ENCODE data around the gene HRG. TPM values are rescaled to one million over a fixed set of nuclear protein-coding genes. Genes with fewer than 3 reads are reported as not detected.
"Not testable (repeated sequence)": the region's sequence is repeated elsewhere in the genome, so short reads cannot be mapped to it uniquely, and the experiment has no call there.

HRG gene
- polyA plus RNA-seq, 1 donor (not counting 4 experiments of a cell fraction or from before 2014, with no cell fraction given), result 0.03 TPM

GRCh38 chr3:186705882-186706780 lies 40.3 kb downstream of the HRG start:
- no peaks in the 10 kb centered on the region for H3K4me1 ChIP-seq (ENCODE audit: control insufficient read depth, extremely low read depth, insufficient read depth, low read length)
- no peaks in the 10 kb centered on the region for H3K79me2 ChIP-seq (ENCODE audit: control insufficient read depth, insufficient read depth, low read length)
- no peak overlapping the region for H3K9ac ChIP-seq (ENCODE audit: control insufficient read depth, extremely low read depth, insufficient read depth, low read length)
- no peak overlapping the region for H2AFZ ChIP-seq (ENCODE audit: control insufficient read depth, low read length)
- no peak overlapping the region for H3K4me3 ChIP-seq (ENCODE audit: control insufficient read depth in 2 of 3, extremely low read depth in 1 of 3, insufficient read depth in 2 of 3, low read depth in 1 of 3, low read length in 3 of 3)
- H3K27ac ChIP-seq (ENCODE audit: control insufficient read depth, insufficient read depth, low read length), result no peak overlapping the region
- H3K27me3 ChIP-seq (ENCODE audit: control insufficient read depth, extremely low read depth, insufficient read depth, low read length), result no peaks in the 10 kb centered on the region
- H3K9me3 ChIP-seq (ENCODE audit: control insufficient read depth, low read depth, low read length), result no peaks in the 10 kb centered on the region
- no peak overlapping the region for H3K4me2 ChIP-seq (ENCODE audit: control insufficient read depth, extremely low read depth, insufficient read depth, low read depth, low read length)
- dilution Hi-C loops (cut with MboI; ENCODE audit: extremely low pct_ligation_motif_present, low sequenced_read_pairs), result no loop called here
- no peaks in the 10 kb centered on the region for H3K9me1 ChIP-seq (ENCODE audit: control insufficient read depth, extremely low read depth, insufficient read depth, low read length)
- TF ChIP-seq EZH2 (IDR thresholded peaks at IDR 0.05; ENCODE audit: low read length) (no peak), CTCF (optimal IDR thresholded peaks at IDR 0.05 in 1 of 3, IDR thresholded peaks at IDR 0.05 in 1 of 3, conservative IDR thresholded peaks at IDR 0.05 in 1 of 3; ENCODE audit: extremely low read depth in 1 of 3, insufficient read depth in 2 of 3, low read length in 3 of 3) (no peak)
- FAIRE-seq, result no peak
- H3K36me3 ChIP-seq (ENCODE audit: control insufficient read depth in 2 of 2, extremely low read depth in 1 of 2, insufficient read depth in 2 of 2, low read length in 2 of 2), result no peaks in the 10 kb centered on the region
- no peaks in the 10 kb centered on the region for H4K20me1 ChIP-seq (ENCODE audit: control insufficient read depth, extremely low read depth, insufficient read depth, low read length)
- DNase-seq (ENCODE audit: low read depth, low spot score), result no peak

- TF ChIP-seq EZH2 (IDR thresholded peaks at IDR 0.05; ENCODE audit: low read length) (no peak), CTCF (optimal IDR thresholded peaks at IDR 0.05 in 1 of 3, IDR thresholded peaks at IDR 0.05 in 1 of 3, conservative IDR thresholded peaks at IDR 0.05 in 1 of 3; ENCODE audit: extremely low read depth in 1 of 3, insufficient read depth in 2 of 3, low read length in 3 of 3) (no peak)
- no peaks in the 10 kb centered on the region for H3K9me1 ChIP-seq (ENCODE audit: control insufficient read depth, extremely low read depth, insufficient read depth, low read length)
- FAIRE-seq (no peak), DNase-seq (ENCODE audit: low read depth, low spot score) (no peak)
- H3K36me3 ChIP-seq (ENCODE audit: control insufficient read depth in 2 of 2, extremely low read depth in 1 of 2, insufficient read depth in 2 of 2, low read length in 2 of 2), result no peaks in the 10 kb centered on the region
- H3K9ac ChIP-seq (ENCODE audit: control insufficient read depth, extremely low read depth, insufficient read depth, low read length), result no peak overlapping the region
- H2AFZ ChIP-seq (ENCODE audit: control insufficient read depth, low read length), result no peak overlapping the region
- no peaks in the 10 kb centered on the region for H4K20me1 ChIP-seq (ENCODE audit: control insufficient read depth, extremely low read depth, insufficient read depth, low read length)
- dilution Hi-C loops (cut with MboI; ENCODE audit: extremely low pct_ligation_motif_present, low sequenced_read_pairs), result no loop called here
- H3K27ac ChIP-seq (ENCODE audit: control insufficient read depth, insufficient read depth, low read length), result no peak overlapping the region
- H3K79me2 ChIP-seq (ENCODE audit: control insufficient read depth, insufficient read depth, low read length), result no peaks in the 10 kb centered on the region
- no peaks in the 10 kb centered on the region for H3K27me3 ChIP-seq (ENCODE audit: control insufficient read depth, extremely low read depth, insufficient read depth, low read length)
- no peak overlapping the region for H3K4me2 ChIP-seq (ENCODE audit: control insufficient read depth, extremely low read depth, insufficient read depth, low read depth, low read length)
- H3K4me3 ChIP-seq (ENCODE audit: control insufficient read depth in 2 of 3, extremely low read depth in 1 of 3, insufficient read depth in 2 of 3, low read depth in 1 of 3, low read length in 3 of 3), result no peak overlapping the region
- no peaks in the 10 kb centered on the region for H3K9me3 ChIP-seq (ENCODE audit: control insufficient read depth, low read depth, low read length)
- no peaks in the 10 kb centered on the region for H3K4me1 ChIP-seq (ENCODE audit: control insufficient read depth, extremely low read depth, insufficient read depth, low read length)
Measured at GRCh38 chr3:186708983-186709679, 43.3 kb downstream of the HRG start.

- H2AFZ ChIP-seq (ENCODE audit: control insufficient read depth, low read length); H3K9me3 ChIP-seq (ENCODE audit: control insufficient read depth, low read depth, low read length); H3K4me1 ChIP-seq (ENCODE audit: control insufficient read depth, extremely low read depth, insufficient read depth, low read length); FAIRE-seq; dilution Hi-C loops (cut with MboI; ENCODE audit: extremely low pct_ligation_motif_present, low sequenced_read_pairs); H3K4me3 ChIP-seq (ENCODE audit: control insufficient read depth in 2 of 3, extremely low read depth in 1 of 3, insufficient read depth in 2 of 3, low read depth in 1 of 3, low read length in 3 of 3); H3K36me3 ChIP-seq (ENCODE audit: control insufficient read depth in 2 of 2, extremely low read depth in 1 of 2, insufficient read depth in 2 of 2, low read length in 2 of 2); DNase-seq (ENCODE audit: low read depth, low spot score); H3K27ac ChIP-seq (ENCODE audit: control insufficient read depth, insufficient read depth, low read length); H3K79me2 ChIP-seq (ENCODE audit: control insufficient read depth, insufficient read depth, low read length); H3K9ac ChIP-seq (ENCODE audit: control insufficient read depth, extremely low read depth, insufficient read depth, low read length); H4K20me1 ChIP-seq (ENCODE audit: control insufficient read depth, extremely low read depth, insufficient read depth, low read length); H3K27me3 ChIP-seq (ENCODE audit: control insufficient read depth, extremely low read depth, insufficient read depth, low read length); H3K4me2 ChIP-seq (ENCODE audit: control insufficient read depth, extremely low read depth, insufficient read depth, low read depth, low read length); H3K9me1 ChIP-seq (ENCODE audit: control insufficient read depth, extremely low read depth, insufficient read depth, low read length): not testable (repeated sequence)
Measured at GRCh38 chr3:186710694-186711093, 44.9 kb downstream of the HRG start.

All from keratinocyte (primary cell).